Endodermal cell (in vitro differentiated cells): ENCODE measurements around the gene PRCD. TPM values are rescaled to one million over a fixed set of nuclear protein-coding genes. Genes with fewer than 3 reads are reported as not detected.

Experiments
- DNase-seq: peaks from one replicate; pipeline ENCODE4 v3.0.0-alpha.2; 2017
- H3K27ac ChIP-seq: 2 replicates; pipeline ENCODE4 v1.5.1; 2013; ENCODE audit warnings: mild to moderate bottlenecking, low read depth, low read length, moderate library complexity
- H3K27me3 ChIP-seq: 2 replicates; pipeline ENCODE4 v1.6.1; 2013; ENCODE audit warnings: mild to moderate bottlenecking, low read length, moderate library complexity; ENCODE audit not compliant: insufficient read depth, control insufficient read depth, poor library complexity, severe bottlenecking
- H3K36me3 ChIP-seq: 2 replicates; pipeline ENCODE4 v1.7.0; 2013; ENCODE audit warnings: mild to moderate bottlenecking, low read length, moderate library complexity; ENCODE audit not compliant: control insufficient read depth, insufficient read depth
- H3K4me1 ChIP-seq: one replicate; pipeline ENCODE4 v1.7.0; 2013; ENCODE audit warnings: low read length; ENCODE audit not compliant: control insufficient read depth, insufficient read depth
- H3K4me3 ChIP-seq: 2 replicates; pipeline ENCODE4 v1.5.1; 2013; ENCODE audit warnings: mild to moderate bottlenecking, low read length, moderate library complexity
- H3K9ac ChIP-seq: 2 replicates; pipeline ENCODE4 v1.6.1; 2013; ENCODE audit warnings: mild to moderate bottlenecking, low read length, moderate library complexity; ENCODE audit not compliant: poor library complexity, severe bottlenecking; ENCODE audit errors: extremely low read depth
- H3K9me3 ChIP-seq: 2 replicates; pipeline ENCODE4 v1.6.1; 2013; ENCODE audit warnings: mild to moderate bottlenecking, low read length, moderate library complexity; ENCODE audit not compliant: control insufficient read depth
- H3K27ac Mint-ChIP-seq: 2 replicates; pipeline ENCODE4 v1.8.0; 2020; ENCODE audit warnings: mixed read lengths
- H3K27me3 Mint-ChIP-seq: 2 replicates; pipeline ENCODE4 v1.8.0; 2021; ENCODE audit warnings: mild to moderate bottlenecking, mixed read lengths; ENCODE audit not compliant: insufficient read depth
- H3K36me3 Mint-ChIP-seq: 2 replicates; pipeline ENCODE4 v1.8.0; 2020; ENCODE audit warnings: low read depth, mixed read lengths
- H3K4me1 Mint-ChIP-seq: 2 replicates; pipeline ENCODE4 v1.8.0; 2020; ENCODE audit warnings: mixed read lengths
- H3K4me3 Mint-ChIP-seq: 2 replicates; pipeline ENCODE4 v1.8.0; 2020; ENCODE audit warnings: mild to moderate bottlenecking, moderate library complexity, mixed read lengths
- H3K9me3 Mint-ChIP-seq: 2 replicates; pipeline ENCODE4 v1.8.0; 2020; ENCODE audit warnings: mild to moderate bottlenecking, mixed read lengths
- CTCF ChIP-seq: fragments of 200-600 bp; sonication (generic); conservative IDR thresholded peaks from 2 replicates; pipeline ENCODE4 v1.5.0; 2021; ENCODE audit warnings: antibody characterized with exemption, mild to moderate bottlenecking
- WGBS, 2 experiments: methylation state at CpG; one replicate each; pipeline versions ENCODE4 v1.1.5 to v1.1.7; 2013; ENCODE audit warnings: missing lambda C conversion rate in 2 of 2, mixed read lengths in 1 of 2; ENCODE audit not compliant: insufficient coverage in 1 of 2, insufficient read length in 1 of 2; 5-methylcytosine and 5-hydroxymethylcytosine counted together
- total RNA-seq, 2 donors: library from RNA; stranded (reverse); fragmentation: NEBNext Ultra II Directional in 1 of 2; extraction: Animal tissue kit (Norgen Biotek cat#: 25700) in 1 of 2; gene quantifications; 2 replicates in 1 of 2; 3 replicates in 1 of 2; pipeline ENCODE4 v1.2.1, GENCODE V29; 2021

Gene PRCD
- total RNA-seq, 2 donors from 2014 or later: 3.2 to 4.8 TPM

- peaks cover 8% of the 10 kb centered on the region for H3K4me1 ChIP-seq
- H3K9me3 ChIP-seq: no peaks in the 10 kb centered on the region
- Mint-ChIP-seq H3K4me3 (no peak overlapping the region), H3K4me1 (peaks cover 27% of the 10 kb centered on the region), H3K36me3 (peaks cover 35% of the 10 kb centered on the region), H3K27me3 (no peaks in the 10 kb centered on the region), H3K27ac (peak overlapping the region; percentile 82), H3K9me3 (no peaks in the 10 kb centered on the region)
- H3K27me3 ChIP-seq: no peaks in the 10 kb centered on the region
- no peak overlapping the region for H3K27ac ChIP-seq
- H3K4me3 ChIP-seq: no peak overlapping the region
- H3K36me3 ChIP-seq: peaks cover 26% of the 10 kb centered on the region
- H3K9ac ChIP-seq: no peak overlapping the region
- TF ChIP-seq CTCF: no peak
- peak; percentile 72 for DNase-seq
- 87 to 88% methylated on average over 11 to 13 of the region's 14 CpGs for WGBS, 2 experiments
Observed at GRCh38 chr17:76567634-76568432, 28.0 kb downstream of the PRCD start.

GRCh38 chr17:76568811-76569221, 29.0 kb downstream of the PRCD start:
- H3K27ac ChIP-seq: no peak overlapping the region
- H3K9ac ChIP-seq: no peak overlapping the region
- peaks cover 28% of the 10 kb centered on the region for H3K36me3 Mint-ChIP-seq
- H3K36me3 ChIP-seq: peaks cover 23% of the 10 kb centered on the region
- peaks cover 27% of the 10 kb centered on the region for H3K4me1 Mint-ChIP-seq
- no peak overlapping the region for H3K4me3 Mint-ChIP-seq
- H3K27me3 Mint-ChIP-seq: no peaks in the 10 kb centered on the region
- H3K27me3 ChIP-seq: no peaks in the 10 kb centered on the region
- H3K27ac Mint-ChIP-seq: peak overlapping the region; percentile 26
- no peak for TF ChIP-seq CTCF
- no peaks in the 10 kb centered on the region for H3K9me3 ChIP-seq
- H3K4me3 ChIP-seq: no peak overlapping the region
- 67 to 81% methylated on average over 3 to 18 of the region's 19 CpGs for WGBS, 2 experiments
- no peaks in the 10 kb centered on the region for H3K9me3 Mint-ChIP-seq
- DNase-seq: peak; percentile 63
- H3K4me1 ChIP-seq: peaks cover 8% of the 10 kb centered on the region

GRCh38 chr17:76569607-76570279, 29.9 kb downstream of the PRCD start:
- Histone ChIP-seq H3K9me3 (no peaks in the 10 kb centered on the region), H3K4me3 (no peak overlapping the region), H3K27ac (no peak overlapping the region), H3K27me3 (no peaks in the 10 kb centered on the region), H3K36me3 (peaks cover 17% of the 10 kb centered on the region), H3K4me1 (peaks cover 8% of the 10 kb centered on the region), H3K9ac (no peak overlapping the region)
- WGBS, 2 experiments: 61 to 73% methylated on average over 10 to 18 of the region's 18 CpGs
- Mint-ChIP-seq H3K27ac (no peak overlapping the region), H3K27me3 (no peaks in the 10 kb centered on the region), H3K9me3 (no peaks in the 10 kb centered on the region), H3K4me1 (peaks cover 27% of the 10 kb centered on the region), H3K4me3 (no peak overlapping the region), H3K36me3 (peaks cover 23% of the 10 kb centered on the region)
- DNase-seq: peak; percentile 66
- TF ChIP-seq CTCF: no peak
